Measurements from ENCODE around the gene TNNT3.
A peak's percentile ranks its signal among the peaks of the same experiment; 100 is the strongest.
"Not testable (repeated sequence)": the region's sequence is repeated elsewhere in the genome, so short reads cannot be mapped to it uniquely, and the experiment has no call there.

The TNNT3 gene

DNA sequence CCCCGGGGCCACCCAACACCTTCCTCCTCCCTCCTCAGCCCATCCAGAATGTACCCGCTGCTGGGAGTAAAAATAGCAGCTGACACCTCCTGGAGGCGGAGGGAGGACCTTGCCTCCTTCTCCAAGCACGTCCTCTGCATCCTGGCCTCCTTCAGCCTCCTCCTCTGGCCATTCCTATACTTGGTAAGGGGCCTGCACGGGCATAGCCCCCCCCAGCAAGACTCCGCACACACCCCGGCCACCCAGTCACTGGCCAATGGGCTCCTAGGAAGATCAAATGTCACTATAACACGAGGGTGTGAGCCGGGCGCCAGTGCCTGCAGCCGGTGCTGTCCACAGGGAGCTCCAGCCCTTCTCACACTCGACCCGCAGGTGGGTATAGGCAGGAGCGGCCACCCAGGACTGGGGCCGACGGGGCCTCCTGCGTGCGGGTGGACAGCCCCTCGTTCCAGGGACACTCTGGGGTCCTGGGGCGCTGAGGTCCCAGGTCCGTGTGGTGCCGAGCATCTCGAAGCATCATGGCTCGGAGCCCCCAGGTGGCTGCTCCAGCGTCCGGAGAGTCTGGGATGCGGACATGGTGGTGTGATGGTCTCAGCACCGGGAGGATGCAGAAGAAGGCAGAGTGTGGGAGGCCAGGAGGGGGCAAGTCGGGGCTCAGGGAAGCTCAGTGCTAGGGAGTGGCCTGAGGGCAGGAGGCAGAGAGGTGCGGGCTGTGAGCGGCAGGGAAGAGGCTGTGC, at the start of gene TNNT3:
Gene TNNT3 (plus strand): TSS at position 313 of the 737 bp plus-strand sequence. CDS start 3,172 bp downstream, outside the sequence.
- DNase-seq: no peak

DNA sequence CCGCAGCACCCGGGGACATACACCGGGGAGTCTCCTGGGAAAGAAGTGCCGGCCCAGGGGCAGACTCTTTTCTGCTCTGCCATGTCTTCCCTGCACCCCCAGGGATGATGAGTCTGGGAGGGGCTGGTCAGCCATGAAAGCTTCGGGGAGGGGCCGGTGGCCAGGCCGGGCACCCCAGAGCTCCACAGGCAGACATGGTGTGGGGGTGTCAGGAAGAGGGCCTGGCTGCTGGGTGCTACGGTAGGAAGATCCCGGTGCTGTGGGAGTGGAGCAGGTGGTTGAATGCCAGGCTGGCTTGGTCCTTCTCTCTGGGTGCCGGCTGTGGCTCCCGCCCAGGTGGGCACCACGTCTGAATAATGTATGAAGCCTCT, 49.2 kb upstream of the TNNT3 start:
- no peak for DNase-seq

DNA sequence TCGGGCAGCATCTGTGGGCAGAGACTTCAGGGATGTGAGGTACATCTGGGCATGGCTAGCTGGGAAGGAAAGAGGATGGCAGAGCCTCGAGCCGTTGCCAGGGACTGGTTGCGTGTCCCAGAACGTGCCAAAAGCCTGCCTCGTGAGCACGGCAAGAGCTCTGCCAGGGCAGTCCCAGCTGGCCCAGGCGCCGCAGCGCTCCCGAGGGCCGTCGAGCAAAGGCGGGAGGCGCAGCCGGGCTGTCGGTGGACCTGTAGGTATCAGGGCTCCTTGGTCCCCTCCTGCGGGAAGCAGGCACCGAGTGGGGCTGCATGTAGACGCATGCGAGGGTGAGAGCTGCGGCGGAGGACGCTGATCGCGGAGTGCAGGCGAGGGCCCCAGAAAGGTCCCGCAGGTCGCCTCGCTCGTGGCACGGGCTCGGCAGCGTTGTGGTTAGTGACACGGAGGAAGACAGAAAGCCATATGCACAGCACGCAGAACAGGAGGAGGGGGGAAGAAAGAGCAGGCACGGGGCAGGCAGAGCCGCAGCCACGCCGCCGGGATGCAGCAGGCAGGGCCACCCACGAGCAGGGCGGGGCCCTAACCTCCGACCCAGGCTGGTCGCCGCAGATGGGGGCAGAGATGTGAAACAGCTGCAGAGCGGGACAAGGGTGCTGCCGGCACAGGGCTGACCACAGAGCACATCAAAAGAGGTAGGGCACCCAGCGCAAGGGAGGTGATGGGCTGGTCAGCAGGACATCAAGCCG, 48.6 kb upstream of the TNNT3 start:
- DNase-seq: no peak

DNA sequence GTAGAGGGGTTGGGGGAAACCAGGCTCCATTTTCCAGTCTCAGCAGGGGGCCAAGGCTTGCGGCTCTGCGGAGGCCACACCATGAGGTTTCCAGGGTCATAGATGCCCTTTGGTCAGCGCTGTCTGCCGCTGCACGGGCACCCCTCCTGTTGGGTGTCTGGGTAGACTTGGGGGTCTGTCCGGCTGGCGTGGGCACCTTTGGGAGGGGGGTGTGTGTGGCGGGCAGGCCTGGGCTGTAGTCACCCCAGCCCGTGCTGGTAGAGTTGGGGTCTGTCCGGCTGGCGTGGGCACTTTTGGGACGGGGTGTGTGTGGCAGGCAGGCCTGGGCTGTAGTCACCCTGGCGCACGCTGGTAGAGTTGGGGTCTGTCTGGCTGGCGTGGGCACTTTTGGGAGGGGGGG, 48.0 kb upstream of the TNNT3 start:
- DNase-seq: no peak

DNA sequence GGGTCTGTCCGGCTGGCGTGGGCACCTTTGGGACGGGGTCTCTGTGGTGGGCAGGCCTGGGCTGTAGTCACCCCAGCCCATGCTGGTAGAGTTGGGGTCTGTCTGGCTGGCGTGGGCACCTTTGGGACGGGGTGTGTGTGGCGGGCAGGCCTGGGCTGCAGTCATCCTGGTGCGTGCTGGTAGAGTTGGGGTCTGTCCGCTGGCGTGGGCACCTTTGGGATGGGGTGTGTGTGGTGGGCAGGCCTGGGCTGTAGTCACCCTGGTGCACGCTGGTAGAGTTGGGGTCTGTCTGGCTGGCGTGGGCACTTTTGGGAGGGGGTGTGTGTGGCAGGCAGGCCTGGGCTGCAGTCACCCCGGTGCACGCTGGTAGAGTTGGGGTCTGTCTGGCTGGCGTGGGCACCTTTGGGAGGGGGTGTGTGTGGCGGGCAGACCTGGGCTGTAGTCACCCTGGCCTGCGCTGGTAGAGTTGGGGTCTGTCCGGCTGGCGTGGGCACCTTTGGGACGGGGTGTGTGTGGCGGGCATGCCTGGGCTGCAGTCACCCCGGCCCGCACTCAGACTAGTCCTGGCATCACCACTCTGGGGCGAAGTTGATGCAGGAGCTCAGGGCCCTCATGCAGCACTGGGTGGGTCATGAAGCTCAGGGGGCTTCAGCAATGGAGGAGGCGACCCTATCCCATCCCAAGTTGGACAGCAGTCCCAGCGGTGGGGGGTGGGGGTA, 47.1 kb upstream of the TNNT3 start:
- DNase-seq: no peak

DNA sequence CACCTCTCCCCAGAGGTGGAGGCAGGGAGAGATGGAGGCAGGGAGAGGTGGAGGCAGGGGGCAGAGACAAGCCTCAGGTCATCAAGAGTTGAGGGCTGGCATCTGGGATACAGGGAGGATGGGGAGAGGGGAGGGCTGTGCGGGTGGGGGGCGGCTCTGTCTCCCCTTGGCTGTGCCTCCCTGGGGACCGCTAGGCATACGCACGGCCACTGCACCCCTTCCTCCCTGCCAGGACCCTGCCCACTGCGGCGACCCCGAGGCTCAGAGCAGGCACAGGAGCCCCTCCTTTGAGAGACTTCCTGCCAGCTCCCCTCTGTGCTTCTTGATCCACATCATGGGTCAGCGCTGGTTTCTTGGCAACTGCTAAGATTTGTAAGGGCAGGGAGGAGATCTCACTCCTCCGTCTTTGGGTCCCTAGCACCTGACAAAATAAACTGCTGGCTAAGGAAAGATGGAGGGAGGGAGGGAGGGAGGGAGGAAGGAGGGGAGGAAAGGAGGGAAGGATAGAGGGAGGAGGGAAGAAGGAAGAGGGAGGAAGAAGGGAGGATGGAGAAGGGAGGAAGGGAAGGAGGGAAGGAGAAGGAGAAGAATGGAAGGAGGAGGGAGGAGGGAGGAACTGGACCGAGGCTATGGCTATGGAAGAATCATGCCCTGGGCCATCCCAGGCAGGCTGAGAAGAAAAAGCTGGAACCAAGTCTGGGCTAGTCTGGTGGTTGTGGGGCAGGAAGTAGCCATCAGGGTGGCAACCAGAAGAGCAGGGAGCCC, 46.3 kb upstream of the TNNT3 start:
- DNase-seq: no peak

DNA sequence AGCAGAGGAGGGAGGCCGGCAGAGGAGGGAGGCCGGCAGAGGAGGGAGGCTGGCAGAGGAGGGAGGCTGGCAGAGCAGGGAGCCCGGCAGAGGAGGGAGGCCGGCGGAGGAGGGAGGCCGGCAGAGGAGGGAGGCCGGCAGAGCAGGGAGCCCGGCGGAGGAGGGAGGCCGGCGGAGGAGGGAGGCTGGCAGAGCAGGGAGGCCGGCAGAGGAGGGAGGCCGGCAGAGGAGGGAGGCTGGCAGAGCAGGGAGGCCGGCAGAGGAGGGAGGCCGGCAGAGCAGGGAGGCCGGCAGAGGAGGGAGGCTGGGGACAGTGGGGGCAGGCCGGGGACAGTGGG, 45.7 kb upstream of the TNNT3 start:
- not testable (repeated sequence) for DNase-seq

DNA sequence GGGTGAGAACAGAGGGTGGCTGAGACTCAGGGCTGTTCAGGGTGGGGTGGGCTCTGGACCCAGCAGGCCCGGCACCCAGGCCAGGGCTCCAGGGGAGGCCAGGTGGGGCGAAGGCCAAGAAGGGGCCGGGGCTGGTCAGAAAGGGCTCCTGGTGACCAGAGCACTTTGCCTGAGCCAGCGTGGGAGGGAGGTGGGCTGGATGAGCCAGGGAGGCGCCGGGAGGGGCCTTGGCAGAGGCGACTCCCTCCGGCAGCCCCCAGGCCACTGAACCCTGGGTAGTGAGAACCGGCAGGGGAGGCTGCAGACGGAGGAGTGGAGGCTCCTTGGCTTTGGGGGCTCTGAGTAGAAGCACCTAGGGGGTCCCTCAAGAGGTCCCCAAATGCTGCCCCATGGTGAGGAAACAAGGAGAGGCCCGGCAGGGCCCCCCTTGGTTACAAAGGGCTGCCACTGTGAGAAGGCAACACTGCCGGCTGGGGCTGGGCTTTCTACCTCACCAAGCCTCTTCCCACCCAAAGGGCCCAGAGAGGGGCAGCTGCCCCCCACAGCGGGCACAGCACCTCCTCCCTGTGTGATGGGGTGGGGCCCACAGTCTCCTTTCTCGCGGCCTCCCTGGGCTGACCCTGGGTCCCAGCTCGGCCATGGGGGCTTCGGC, 44.9 kb upstream of the TNNT3 start:
- DNase-seq: not testable (repeated sequence)

DNA sequence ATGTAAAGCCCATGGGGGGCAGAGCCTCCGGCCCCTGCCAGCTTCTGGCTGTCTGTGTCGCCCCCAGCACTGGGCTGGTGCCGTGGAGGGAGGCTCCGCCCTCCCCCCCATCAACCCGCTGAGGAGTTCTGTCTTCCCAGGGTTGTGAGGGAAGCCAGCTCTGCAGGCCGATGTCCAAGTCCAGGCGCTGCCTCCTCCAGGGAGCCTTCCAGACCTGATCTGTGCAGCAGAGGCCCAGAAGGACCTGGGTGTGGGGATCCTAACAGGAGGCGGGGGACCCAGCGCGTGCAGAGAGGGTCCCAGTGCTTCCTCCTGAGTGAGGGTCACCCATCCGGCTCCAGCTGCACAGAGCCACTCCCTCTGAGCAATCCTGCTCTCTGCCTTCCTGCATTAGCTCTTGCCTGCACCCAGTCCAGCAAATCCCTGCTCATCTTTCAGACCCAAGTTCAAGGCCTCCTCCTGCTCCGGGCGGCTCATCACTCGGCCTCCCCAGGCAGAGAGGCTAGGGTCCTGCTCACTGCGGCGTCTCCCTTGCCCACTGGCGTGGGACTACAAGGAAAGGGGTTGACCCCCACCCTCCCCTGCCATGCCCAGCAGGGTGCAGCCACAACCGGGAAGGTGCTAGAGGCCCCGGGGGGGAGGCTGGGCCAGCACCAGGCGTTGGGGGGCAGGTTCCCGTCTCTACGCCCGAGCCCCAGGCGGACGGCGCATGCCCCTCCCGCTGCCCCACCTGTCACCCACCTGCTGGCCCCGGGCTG, 44.2 kb upstream of the TNNT3 start:
- no peak for DNase-seq

DNA sequence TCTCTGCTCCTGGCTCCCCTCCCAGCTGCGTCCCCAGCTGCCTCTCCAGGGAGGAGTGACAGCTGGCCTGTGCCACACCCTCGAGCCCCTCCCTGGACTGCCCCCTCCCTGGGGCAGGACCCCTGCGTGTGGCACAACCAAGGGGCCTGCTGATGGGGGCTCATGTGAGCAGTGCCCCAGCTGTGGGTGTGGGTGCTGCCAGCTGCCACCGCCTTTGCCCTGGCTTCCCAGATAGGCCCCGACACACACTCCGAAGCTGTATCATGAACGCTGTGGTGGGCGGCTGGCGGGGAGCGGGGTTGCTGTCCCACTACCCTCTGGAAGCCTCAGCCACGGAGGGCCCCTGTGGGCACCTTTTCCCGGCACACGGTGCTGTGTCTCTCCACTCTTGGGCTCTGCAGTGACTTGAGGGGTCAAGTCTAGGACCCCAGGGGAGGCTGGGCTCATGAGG, 43.6 kb upstream of the TNNT3 start:
- not testable (repeated sequence) for DNase-seq

DNA sequence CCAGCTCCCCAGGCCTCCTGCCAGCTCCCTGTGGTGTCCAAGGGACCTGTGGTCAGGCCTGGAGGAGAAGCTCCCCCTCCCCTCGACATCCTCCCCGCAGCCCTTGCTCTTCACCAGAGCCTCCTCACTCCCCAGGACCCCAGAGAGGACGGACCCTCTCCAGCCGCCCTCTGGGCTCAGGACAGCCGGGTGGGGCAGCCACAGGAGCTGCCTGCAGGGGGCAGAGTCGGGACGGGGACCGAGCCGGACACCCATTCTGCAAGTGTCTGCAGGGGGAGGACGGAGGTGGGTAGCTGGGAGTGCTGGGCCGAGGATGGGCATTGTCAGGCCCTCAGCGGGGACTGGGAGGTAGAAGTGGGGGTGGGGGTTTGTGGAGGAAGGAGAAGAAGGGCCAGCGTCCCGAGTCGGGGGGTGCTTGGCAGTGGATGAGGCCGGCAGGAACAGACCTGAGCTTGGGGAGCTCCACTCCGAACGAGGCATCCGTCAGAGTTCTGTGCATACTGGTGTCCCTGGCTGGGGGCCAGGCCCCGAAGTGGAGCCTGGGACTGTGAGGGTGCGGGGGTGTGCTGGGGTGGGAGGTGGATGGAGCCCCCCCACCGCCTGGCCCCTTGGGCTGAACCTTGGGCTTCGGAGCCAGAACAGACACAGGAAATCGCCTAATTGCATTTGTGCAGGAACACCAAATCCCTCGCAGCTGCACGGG, 43.0 kb upstream of the TNNT3 start:
- DNase-seq: peak; percentile 33

DNA sequence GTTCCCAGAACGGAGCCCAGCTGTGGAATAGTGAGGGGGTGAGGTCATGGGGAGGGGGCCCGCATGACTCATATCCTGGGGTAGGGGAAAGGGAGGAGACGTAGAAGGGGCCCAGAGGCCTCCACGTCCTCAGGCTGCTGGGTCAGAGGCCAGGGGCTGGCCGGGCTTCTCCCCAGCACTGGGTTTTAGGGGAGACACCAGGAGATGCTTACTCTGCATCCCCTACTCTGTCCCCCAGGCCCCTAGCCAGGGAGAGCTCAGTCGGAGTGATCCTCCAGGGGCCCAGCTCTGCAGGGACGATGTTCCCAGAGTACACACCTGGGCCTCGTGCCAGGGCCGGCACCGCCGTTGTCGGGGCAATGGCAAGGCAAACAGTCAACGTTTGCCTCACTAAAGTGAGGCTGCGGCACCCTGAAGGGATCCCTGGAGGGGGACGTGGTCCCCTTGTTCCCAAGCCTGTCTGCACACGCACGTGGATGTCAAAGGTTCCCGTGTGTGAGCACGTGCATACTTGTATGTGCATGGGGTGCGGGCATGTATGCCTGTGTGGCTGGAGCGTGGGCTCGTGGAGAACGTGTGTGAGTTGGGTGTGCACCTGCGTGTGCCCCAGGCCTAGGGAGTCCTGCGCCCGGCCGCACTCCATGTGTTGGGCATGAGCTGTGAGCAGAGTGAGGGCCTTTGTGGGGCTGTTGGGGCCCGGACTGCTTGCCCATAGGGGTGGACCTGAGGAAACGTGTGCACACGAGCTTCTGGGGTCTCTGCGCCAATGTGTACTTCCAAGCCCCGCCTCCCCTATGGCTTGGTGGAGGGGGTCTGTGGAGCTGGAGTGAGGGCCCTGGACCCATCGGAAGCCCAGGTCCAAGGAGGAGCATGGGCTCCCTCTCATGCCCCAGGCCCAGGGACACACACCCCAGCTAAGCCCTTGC, 42.0 kb upstream of the TNNT3 start:
- DNase-seq: peak; percentile 25

DNA sequence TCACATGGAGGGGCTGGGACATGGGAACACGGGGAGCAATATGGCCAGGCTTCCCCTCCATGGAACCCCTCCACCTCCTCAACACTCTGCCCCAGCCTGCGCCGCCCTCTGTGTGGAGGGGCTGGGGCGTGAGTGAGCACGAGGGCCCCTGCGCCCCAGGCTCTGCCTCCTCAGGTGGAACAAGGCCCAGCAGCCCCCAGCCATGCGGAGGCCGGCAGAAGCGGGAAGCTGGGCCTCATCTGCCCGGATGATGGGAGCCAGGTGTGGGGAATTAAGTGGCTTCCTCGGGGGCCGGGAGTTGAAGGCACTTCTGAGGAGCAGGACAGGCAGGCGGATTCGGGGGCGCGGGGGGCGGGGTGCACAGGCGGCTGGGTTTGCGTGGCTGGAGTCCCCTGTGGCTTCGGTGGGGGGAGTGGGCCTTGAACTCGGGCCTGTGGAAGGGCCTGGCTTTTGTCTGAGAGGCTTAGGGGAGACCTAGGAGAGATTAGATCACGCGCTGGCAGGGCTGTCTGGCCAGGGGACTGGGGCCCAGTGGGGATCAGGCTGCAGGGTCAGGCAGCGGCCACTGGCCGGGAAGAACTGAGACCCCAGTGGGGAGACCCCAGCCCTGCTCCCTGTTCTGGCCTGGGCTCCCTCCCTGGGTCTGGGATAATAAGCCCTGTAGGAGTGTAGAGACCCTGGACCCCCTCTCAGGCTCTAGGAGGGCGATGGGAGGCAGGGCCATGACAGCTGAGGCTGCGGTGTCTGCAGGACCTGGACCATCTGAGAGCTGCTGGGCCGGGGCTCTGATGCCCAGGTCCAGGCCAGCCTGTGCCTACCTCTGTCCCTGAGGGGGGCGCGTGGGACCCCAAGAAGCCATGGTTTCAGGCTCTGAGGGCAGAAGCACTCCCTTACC, 41.1 kb upstream of the TNNT3 start:
- DNase-seq: peak; percentile 29

DNA sequence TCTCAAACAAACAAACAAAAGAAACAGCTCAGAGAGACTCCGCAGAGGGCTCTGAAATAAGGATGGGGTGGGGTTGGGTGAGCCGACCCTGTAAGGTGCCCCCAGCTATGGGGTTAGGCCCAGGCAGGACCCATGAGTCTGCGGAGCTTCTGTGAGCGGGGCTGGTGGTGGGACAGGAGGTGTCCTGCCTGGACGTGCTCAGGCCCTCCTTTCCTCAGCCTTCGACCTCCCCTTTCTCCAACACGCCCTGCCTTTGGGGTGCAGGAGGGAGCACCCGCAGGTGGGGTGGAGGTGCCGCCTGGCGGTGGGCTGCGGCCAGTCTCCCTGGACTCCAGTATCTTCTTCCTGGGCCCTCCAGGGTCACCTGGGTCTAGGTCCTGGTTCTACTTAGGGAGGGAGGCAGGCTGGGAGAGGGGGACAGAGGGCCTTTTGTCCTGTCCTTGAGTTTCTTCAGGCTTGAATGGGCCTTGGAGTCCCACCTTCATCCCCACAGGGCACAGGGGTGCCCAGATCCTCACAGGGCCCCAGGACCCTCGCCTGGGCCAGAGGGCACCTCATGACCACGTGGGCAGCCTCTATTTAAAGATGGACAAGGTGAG, 40.1 kb upstream of the TNNT3 start:
- DNase-seq: no peak

DNA sequence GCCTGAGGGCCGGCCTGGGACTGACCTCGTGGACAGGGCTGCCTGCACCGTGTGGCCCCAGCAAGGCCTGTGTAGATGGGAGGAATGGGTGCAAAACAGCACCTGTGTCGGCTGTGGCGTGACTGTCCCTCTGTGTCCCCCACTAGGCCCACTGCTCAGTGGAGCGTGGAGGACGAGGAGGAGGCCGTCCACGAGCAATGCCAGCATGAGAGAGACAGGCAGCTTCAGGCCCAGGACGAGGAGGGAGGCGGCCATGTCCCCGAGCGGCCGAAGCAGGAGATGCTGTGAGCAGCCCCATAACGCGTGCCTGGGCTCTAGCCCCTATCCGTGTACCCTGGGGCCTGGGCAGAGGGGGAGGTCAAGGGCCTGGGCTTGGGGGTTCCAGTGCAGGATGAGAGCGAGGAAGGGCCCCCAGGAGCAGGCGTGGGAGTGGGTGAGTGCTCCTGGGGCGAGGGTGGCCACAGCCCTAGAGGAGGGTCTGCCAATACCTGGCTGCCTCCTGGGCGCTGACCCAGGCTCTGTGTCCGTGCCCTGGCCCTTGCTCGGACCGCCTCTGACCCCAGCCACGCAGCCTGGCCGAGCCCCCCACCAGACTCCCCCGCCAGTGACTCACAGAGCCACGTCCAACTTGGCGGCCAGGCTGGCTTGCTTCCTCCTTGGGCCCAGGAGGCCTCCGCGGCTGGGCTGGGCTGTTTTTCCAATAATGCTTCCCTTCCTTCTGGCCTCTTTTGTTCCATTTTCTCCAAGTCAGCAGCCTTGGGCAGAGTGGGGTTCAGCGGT, 39.4 kb upstream of the TNNT3 start:
- peak; percentile 26 for DNase-seq

DNA sequence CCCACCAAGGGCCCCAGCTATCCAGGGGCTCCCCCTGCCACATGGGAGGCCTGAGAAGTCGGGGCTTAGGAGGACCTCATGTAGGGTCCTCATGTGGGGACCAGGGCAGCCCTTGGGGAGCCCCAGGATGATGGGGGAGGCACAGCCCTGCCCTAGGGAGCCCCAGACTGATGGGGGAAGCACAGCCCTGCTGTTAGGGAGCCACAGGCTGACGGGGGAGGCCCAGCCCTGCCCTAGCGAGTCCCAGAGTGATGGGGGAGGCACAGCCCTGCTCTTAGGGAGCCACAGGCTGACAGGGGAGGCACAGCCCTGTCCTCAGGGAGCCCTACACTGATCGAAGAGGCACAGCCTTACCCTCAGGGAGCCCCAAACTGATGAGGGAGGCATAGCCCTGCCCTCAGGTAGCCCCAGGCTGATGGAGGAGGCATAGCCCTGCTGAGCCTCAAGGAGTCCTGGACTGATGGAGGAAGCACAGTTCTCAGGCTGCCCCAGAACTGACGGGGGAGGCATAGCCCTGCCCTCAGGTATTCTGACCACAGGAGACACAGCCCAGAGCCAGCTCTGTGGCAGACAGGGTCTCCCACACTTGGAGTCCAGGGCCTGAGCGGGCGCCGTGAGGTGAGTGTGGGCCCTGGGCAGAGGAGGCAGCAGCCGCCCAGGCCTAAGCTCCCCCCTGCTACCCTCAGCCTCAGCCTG, 38.6 kb upstream of the TNNT3 start:
- peak; percentile 30 for DNase-seq
